HG02623 (cell line): ENCODE results near the gene PRDM15.

Experiments used
- ATAC-seq: cut with Tn5 transposase; IDR thresholded peaks from one replicate; pipeline ENCODE4 v1.9.1; 2021; ENCODE audit warnings: moderate library complexity; ENCODE audit not compliant: unreplicated experiment

PRDM15 gene

GRCh38 chr21:41765973-41766882 is 112.9 kb downstream of the PRDM15 start:
- ATAC-seq = no peak

DNA sequence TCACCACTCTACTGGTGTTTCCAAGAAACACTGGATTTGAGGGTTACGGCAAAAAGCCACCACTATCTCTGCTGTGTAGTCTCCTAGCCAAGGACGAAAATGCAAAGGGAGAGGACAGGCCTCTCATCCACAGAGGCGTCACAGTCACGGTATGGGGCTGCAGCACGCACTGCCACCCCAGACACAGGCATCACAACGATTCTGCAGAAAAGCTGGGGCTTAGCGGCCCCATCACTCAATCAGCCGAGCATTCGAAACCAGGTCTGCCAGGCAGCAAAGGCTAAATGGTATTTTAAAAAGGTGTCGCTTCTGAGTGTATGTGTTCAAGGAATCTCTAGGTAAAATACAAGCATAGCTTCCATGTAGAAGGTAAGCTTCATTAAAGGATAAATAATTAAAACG is 113.7 kb downstream of the PRDM15 start:
- ATAC-seq = no peak

DNA sequence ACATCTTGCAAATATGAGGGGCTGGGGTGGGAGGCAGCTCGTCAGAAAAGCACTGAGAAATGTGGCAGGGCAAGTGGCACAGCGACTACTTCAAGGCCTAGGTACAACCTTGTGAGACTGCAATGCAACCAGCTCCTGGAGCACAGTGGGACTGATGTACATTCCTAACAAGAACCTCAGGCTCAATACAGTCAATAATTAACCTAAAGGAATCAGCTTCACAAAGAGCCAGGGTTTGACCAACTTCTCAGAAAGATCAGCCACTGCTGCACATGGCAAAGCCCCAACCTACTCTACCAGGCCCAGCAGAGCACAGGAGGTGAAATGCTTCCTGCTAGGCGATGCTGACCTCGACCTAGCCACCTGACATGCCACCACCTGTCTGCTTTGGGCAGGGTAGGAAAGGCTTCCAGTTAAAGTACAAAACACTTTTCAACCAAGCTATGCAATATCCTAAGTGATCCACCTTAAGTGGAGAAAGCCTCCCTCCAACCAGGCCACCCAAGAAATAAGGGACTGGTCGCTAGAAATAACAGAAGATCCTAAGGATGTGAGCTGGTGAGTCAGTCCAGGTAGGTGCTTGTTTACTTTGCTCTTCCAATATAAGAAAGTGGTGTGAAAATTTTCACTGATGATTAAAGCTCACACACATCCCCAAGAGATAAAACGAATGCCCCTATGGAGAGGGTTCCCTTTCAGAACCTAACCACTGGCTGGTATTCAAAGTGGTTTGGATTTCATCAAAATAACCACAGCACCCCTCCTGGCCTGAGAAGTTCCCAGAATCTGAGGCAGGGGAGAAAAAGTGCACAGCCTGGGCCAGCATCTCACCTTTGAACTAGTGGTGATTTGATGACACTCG is 114.4 kb downstream of the PRDM15 start:
- no peak for ATAC-seq

DNA sequence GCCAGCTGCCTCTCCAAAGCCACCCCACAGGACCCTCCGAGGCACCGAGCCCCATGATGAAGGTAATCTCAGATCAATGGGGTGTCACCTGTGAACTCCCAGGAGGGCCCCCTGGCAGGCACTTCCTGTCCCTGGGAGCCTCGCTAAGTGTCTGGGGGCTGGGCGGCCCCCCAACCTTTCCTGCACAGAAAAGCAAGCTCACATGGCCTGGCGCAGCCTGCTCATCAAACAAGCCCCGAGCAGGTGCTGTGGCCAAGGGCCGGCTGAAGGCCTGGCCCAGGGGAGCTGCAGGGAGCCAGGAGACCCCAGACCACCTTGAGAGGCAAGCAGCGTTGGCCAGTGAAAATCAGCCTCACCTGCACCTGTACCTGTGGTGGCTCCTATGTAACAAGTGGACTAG is 115.1 kb downstream of the PRDM15 start:
- no peak for ATAC-seq

- no peak for ATAC-seq
Observed at GRCh38 chr21:41763398-41763931, 115.7 kb downstream of the PRDM15 start.

GRCh38 chr21:41762753-41763152 is 116.4 kb downstream of the PRDM15 start:
- ATAC-seq = no peak

DNA sequence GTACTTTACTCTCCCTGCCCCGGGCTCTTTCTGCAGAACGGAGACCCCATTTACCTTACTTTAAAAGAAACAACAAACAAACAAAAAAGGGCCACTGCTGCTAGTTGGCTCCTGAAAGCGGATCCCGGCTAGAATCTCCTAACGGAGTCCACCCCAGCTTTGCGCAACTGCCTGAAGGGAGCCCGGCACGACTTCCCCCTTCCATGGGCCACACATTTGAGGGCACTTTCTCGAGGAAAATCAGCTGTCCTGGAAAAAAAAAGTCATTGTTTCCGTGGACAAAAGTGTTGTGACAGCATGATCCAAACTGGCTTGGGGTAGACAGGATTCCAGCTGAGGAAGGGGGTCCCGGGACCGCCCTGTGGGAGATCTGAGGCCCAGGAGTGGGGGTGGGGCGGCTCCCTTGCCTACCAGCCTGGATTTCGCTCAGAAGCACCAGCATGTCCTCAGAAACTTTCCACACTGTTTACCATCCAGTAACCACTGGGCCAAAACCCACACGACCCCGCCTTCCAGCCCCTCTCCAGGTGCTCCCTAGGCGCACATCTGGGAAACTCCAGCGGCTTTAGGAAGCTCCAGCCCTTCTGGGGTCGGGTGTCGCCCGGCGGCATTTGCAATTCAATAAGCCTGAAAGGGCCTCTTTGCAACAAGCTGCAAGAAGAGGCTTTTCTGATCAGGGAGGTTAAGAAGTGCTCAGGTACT is 117.1 kb downstream of the PRDM15 start:
- no peak for ATAC-seq

DNA sequence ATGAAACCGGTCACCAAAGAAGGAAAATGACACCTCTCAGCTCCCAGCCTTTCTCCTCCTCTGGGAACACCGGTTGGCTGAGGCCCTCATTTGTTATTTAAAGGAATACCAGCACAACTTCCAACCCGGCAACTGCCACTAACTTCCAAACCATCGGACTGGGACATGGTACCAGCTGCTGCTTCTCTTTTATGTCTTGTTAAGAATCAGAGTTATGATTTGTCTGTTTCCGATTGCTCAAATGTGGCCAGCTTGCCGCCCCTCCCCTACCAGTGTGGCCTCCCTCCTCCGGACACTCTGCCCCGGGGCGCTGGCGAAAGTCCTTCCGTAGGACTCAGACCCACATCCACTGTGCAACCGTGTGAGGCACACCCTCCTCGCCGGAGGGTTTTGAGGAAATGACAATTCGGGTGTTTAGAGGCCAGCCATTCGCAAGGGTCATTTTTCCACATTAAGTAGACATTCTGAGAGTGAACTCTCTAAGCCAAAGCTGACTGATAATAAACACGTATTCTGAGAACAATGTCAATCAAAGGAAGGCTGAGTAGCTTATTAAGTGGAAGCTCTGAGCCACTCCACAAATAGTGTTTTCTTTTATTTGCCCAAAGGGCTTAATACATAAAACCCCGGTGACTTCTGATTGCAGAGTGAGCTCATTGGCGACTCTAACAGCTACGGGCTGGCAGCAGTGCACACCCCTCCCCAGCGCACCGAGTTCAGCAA is 117.8 kb downstream of the PRDM15 start:
- ATAC-seq = no peak

DNA sequence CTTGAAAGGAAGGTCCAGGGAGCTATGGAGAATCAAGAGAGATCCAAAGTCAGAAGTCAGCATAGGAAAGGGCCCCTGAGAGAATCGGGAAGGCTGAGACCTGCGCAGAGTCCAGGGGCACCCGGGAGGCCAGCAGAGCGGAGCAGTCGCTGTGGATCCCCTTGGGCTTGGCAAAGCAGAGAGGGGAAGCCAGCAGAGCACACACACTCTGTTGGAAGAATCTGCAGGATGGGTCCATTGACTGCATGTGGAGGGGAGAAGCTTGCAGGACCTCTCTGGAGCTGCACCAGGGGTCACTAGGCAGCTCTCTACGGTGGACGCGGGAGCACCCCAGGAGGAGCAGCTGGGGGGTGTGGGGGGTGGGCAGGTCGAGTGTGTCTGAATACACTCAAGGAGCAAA is 118.7 kb downstream of the PRDM15 start:
- ATAC-seq = no peak

- no peak for ATAC-seq
Observed at GRCh38 chr21:41759926-41760325, 119.2 kb downstream of the PRDM15 start.

- ATAC-seq = no peak
Observed at GRCh38 chr21:41759214-41759840, 119.8 kb downstream of the PRDM15 start.

DNA sequence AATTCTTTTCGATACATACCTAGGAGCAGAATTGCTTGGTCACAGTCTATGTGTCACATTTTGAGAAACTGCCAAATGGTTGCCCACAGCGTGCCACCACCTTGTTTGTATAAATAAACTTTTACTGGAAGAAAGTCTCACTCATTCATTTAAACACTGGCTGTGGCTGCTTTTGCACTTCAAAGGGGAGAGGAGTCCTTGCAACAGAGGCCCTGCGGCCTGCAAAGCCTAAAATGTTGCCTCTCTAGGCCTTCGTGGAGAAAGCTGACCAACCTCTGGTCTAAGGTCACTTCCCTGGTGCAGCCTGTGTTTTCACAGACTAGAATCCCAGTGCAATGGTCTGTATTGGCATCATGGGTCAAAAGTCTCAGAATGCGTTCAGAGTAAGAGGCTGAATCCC is 120.6 kb downstream of the PRDM15 start:
- no peak for ATAC-seq

DNA sequence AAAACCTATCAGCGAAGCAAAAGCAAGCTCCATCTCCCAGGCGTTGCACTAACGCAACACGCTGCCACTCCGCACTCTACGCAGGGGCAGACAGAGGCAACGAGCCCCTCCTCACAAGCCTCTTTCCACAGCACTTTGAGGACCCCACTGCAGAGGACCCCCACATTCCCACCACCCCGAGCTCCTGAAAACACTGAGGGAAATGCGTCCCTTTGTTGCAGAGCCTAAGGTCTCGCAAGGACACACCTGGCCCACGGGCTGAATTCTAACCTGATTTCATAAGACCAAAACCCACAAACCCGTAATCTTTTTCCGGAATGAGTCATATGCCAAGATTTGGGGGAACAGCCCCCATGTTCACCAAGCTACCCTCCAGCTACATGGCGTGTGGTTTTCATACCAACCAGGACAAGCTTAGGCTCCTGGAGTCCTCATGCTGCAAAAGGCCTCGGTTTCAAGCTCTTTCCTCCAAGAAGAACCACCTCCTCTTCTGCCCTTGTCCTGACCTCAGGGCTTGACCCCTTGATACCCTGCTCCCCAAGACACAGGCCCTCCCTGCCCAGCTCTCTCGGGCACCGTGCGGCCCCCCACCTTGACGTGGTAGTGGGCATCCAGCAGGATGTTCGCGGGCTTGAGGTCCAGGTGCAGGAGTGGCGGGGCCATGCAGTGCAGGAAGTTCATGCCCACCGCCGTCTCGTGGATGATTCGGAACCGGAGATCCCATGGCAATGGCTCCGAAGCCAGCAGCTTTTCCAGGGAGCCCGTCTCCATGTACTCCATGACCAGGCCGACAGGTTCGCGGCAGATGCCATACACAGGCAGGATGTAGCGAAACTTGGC is 123.0 kb downstream of the PRDM15 start:
- no peak for ATAC-seq

DNA sequence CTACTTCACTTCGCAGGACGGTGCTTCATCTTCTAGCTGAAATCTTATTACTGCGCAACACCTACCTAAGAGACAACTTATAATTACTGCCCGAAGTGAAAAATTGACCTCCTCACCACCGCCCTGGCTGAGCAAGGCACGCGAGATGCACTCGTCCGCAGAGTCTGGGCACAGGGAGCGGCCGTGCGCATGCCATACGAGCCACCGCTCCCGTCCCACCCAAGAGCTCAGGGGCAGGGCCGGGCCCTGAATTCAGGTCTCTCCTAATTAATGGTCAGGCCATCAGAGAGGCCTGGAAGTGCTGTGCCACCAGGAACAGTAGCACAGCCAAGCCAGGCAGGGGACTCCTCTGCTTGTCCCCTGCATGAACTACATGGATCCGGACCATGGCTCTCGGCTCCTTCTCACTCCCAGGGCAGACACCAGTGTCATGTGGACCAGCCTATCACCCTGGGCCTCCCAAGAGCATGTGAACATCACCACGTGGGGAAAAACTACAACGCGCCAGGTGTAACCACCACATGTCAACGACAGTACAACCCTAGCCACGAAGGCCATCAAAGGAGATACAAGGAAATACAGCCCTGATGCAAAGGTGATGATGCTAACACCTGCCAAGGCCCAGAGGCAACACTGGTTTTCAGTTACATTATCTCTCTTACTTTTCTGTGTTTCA is 123.7 kb downstream of the PRDM15 start:
- ATAC-seq = no peak

GRCh38 chr21:41754479-41754891 is 124.7 kb downstream of the PRDM15 start:
- no peak for ATAC-seq

- no peak for ATAC-seq
Observed at GRCh38 chr21:41753006-41753898, 125.9 kb downstream of the PRDM15 start.

- no peak for ATAC-seq
Observed at GRCh38 chr21:41752231-41752681, 126.9 kb downstream of the PRDM15 start.
